HG03469 (cell line): ENCODE results near the gene ARHGEF16.

Experiments
- ATAC-seq: cut with Tn5 transposase; IDR thresholded peaks from one replicate; pipeline ENCODE4 v1.9.1; 2021; ENCODE audit warnings: mild to moderate bottlenecking, moderate library complexity, moderate number of reproducible peaks; ENCODE audit not compliant: unreplicated experiment

The ARHGEF16 gene

DNA sequence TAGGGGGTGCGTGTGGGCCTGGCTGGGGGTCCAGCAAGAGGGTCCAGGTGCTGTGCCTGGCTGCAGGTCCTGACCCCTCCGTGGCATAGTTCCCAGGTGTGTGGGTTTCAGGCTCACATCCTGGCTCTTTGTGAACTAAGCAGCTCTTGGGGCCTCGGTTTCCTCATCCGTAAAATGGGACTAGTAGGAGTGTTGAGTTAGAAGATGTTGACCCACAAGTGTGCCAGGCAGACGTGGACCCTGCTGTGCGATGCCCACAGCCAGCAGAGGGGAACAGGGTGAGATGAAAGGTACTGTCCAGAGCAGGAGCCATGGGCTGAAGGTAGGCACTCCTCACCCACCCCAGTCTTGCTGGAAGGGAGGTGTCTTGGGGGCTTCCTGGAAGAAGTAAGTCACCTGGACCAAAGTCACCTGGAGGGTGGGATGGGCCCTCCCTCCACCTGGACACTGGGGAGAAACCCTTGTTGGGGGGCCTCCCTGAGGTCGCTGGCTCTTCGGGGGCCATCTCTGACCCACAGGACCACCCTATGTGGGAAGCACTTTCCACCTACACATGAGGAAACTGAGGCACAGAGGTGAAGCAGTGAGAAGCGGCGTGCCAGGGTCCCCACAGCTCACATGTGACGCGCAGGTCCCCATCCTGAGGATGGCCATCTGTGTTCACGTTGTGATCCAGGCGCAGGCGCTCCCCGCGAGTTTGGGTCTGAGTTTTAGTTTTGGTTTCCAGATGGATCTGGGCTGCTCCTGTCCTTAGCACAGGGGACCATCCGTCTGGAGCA is 1.4 kb downstream of the ARHGEF16 start:
- no peak for ATAC-seq

GRCh38 chr1:3456449-3456963 is 2.0 kb downstream of the ARHGEF16 start:
- no peak for ATAC-seq

- ATAC-seq, result no peak
Measured at GRCh38 chr1:3456964-3457909, 2.8 kb downstream of the ARHGEF16 start.

- no peak for ATAC-seq
Measured at GRCh38 chr1:3457910-3458883, 3.7 kb downstream of the ARHGEF16 start.

DNA sequence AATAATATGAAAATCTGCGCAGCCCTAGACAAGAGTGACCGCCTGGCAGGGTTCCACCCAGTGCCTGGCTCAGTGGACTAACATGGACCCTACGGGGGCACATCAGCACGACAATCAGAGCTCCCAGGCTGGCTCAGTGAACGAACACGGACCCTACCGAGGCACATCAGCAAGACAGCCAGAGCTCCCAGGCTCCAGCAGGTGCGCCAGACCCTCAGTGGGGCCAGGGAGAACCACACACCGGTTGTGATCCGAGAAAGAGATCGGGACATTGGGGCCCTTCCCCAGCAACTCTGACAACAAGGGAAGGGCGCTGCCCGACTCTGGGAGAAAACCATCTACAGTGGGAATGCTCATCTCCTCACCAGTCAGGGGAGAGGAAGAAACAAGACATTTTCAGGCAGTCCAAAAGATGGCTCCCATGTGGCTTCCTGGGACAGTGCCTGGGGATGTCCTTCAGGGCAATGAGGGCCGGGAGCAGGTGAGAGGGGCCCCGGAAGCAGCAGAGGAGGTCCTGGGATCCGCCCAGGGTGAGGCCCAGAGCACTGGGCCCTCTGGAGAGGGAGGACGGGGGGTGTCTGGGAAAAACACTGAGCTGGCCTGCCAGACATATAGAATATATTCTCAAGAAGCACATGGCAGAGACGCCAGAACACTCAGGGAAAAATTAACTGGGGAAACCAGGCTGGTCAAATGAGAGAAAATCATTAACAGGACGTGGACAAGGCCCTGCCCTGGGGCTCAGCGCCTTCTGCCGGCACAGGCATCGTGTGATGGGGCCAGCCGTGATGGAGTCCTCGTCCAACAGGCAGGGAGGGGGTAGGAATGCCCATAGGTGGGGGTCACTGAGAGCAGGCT is 4.8 kb downstream of the ARHGEF16 start:
- no peak for ATAC-seq

DNA sequence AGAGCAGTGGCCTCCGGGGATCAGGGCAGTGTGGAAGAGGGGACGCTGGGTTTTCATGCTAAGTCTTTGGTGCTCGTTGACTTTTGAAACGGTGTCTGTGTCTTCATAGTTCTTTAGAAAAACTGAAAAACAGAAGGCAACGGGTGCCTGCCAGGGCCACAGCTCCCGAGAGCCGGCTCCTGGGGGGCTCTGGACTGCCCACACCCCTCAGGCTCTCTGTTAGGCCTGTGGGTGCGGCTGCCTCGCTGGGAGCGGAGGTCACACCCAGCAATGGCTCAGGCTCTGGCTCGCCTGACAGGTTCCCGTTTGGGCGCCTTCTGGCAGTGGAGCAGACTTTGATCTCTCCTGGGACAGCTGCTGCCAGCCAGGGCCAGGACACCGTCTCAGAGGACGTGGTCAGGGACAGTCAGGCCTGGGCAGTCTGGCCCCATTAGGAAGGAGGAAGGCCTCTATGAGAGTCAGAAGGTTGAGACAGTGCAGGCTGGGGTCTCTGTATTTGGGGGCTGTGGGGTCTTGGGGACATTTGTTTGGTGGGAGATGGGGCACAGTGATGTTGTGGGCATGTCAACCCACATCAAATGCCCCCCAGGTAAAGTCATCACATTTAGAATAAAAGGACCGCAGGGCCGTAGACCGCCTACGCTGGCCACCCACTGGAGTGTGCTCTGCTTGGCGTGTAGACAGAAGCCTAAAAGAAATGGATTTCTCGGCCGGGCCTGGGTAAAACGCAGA is 5.6 kb downstream of the ARHGEF16 start:
- no peak for ATAC-seq

- no peak for ATAC-seq
Measured at GRCh38 chr1:3460672-3461131, 6.2 kb downstream of the ARHGEF16 start.

- ATAC-seq, result no peak
Measured at GRCh38 chr1:3461238-3461933, 6.9 kb downstream of the ARHGEF16 start.

DNA sequence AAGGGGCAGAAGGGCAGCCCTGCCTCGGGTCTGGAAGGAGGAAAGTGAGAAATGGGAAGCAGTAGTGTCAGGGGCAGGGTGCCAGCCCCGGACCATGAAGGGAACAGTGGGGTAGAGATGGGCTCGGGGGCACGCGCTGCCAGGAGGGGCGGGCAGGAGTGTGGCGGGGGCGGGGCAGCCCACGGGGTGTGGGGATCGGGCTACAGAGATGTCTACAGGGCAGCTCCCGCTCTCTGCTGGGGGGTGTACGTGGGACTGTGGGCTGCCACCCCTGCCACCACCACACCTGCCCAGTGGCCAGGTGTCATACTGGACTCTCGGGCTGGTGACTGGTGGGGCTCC is 7.4 kb downstream of the ARHGEF16 start:
- no peak for ATAC-seq

GRCh38 chr1:3462356-3463012 is 8.0 kb downstream of the ARHGEF16 start:
- no peak for ATAC-seq

DNA sequence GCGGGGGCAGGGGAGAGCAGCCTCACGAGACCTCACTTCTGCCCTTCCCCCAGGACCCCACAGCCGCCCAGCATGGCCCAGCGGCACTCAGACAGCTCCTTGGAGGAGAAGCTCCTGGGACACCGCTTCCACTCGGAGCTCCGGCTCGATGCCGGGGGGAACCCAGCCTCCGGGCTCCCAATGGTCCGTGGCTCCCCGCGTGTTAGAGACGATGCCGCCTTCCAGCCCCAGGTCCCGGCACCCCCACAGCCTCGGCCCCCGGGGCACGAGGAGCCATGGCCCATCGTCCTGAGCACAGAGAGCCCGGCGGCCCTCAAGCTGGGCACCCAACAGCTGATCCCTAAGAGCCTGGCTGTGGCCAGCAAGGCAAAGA is 8.5 kb downstream of the ARHGEF16 start:
- ATAC-seq, result no peak

DNA sequence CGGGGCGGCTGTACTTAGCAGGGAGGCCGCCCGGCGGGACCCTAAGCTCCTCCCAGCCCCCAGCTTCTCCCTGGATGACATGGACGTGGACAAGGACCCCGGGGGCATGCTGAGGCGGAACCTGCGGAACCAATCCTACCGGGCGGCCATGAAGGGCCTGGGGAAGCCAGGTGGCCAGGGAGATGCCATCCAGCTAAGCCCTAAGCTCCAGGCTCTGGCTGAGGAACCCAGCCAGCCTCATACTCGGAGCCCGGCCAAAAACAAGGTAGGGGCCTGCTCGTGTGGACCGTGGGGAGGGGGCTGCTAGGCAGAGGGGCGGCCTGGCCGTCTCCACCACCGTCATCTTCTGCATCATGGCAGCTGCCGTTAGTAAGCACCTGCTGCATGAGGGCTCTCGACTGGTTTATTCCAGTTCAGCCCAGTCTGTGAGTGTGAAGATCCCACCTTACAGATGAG is 9.0 kb downstream of the ARHGEF16 start:
- no peak for ATAC-seq

- ATAC-seq, result no peak
Measured at GRCh38 chr1:3463891-3464648, 9.6 kb downstream of the ARHGEF16 start.

DNA sequence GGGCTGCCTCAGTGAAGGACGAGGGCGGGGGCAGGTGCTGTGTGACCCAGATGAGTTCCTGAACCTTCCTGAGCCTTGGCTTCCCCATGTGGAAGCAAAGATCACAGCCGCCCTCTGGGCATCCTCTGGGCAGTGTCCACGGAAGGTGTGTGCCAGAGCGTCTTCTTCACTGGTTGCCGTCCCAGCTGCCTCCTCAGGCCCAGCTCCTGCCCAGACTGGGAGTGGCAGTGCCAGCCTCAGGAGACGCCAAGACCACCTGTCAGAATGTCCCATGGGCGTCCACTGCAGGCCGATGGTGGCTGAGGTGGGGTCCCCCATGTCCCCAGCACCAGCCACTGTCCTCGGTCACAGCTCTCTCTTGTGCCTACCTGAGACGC is 10.2 kb downstream of the ARHGEF16 start:
- ATAC-seq, result no peak

GRCh38 chr1:3465091-3465934 is 10.8 kb downstream of the ARHGEF16 start:
- ATAC-seq, result no peak

GRCh38 chr1:3465935-3466321 is 11.5 kb downstream of the ARHGEF16 start:
- ATAC-seq, result no peak
